K562 (cell line): ENCODE data around the gene TUBB2A. TPM values are rescaled to one million over a fixed set of nuclear protein-coding genes. Genes with fewer than 3 reads are reported as not detected.

Source experiments
- MBD2 ChIP-seq: sonication (generic); IDR thresholded peaks from 2 replicates; pipeline ENCODE4 v1.6.1; 2016; ENCODE audit warnings: low read depth, borderline replicate concordance
- MCM5 ChIP-seq: fragments of 450-650 bp; IDR thresholded peaks from 2 replicates; pipeline ENCODE4 v1.6.1; 2016; ENCODE audit warnings: low read depth
- RBM15 ChIP-seq: fragments of 200-400 bp; formaldehyde crosslinking; IDR thresholded peaks from 2 replicates; pipeline ENCODE4 v1.6.1; 2018; ENCODE audit warnings: mild to moderate bottlenecking, low read length, moderate library complexity; ENCODE audit not compliant: insufficient read depth
- SAFB ChIP-seq: fragments of 200-400 bp; formaldehyde crosslinking; IDR thresholded peaks from 2 replicates; pipeline ENCODE4 v1.6.1; 2017; ENCODE audit warnings: low read depth, low read length, borderline replicate concordance
- WHSC1 ChIP-seq: IDR thresholded peaks from one replicate; pipeline ENCODE4 v1.6.1; 2012; ENCODE audit warnings: low read length, control low read depth, inconsistent platforms
- ZNF140 ChIP-seq: fragments of 250-450 bp; sonication (Bioruptor Pico); IDR thresholded peaks from 2 replicates; pipeline ENCODE4 v1.8.0; 2021; ENCODE audit warnings: moderate library complexity, mild to moderate bottlenecking, inconsistent platforms
- ZNF668 ChIP-seq: fragments of 250-450 bp; sonication (Bioruptor Pico); IDR thresholded peaks from 2 replicates; pipeline ENCODE4 v1.8.0; 2022; ENCODE audit warnings: mild to moderate bottlenecking, inconsistent platforms
- ZNF830 ChIP-seq: fragments of 250-450 bp; sonication (Bioruptor Pico); IDR thresholded peaks from 2 replicates; pipeline ENCODE4 v1.5.0; 2021; ENCODE audit warnings: mild to moderate bottlenecking
- ZZZ3 ChIP-seq: fragments of 450-650 bp; IDR thresholded peaks from 2 replicates; pipeline ENCODE4 v1.6.1; 2016; ENCODE audit warnings: antibody characterized with exemption, mild to moderate bottlenecking, moderate library complexity
- polyA plus RNA-seq, 8 experiments: library from polyadenylated mRNA; depleted of rRNA in 4 of 8; stranded (reverse) in 5 of 8; unstranded in 3 of 8; fragments of >200 nt; fragmentation: Nextera tagmentation in 2 of 8; fragmentation: Illumina TruSeq in 1 of 8; extraction: Ambion mirVana in 2 of 8; extraction: Trizol in 1 of 8; gene quantifications; 2 replicates each; pipeline versions ENCODE4 v1.2.1 to v1.2.3, GENCODE V29; 2011 to 2014; ENCODE audit warnings: inconsistent platforms in 1 of 8, missing spikeins in 1 of 8
- total RNA-seq, 7 experiments: library from RNA; depleted of rRNA in 6 of 7; stranded (reverse); fragments of >200 nt in 6 of 7; fragmentation: Illumina TruSeq in 2 of 7; extraction: Trizol in 2 of 7; gene quantifications; 2 replicates each; pipeline versions ENCODE4 v1.2.1 to v1.2.3, GENCODE V29; 2011 to 2021; ENCODE audit warnings: low replicate concordance in 1 of 7
- TF ChIP-seq, protein P1 (sequence below): sonication (generic); formaldehyde crosslinking; IDR thresholded peaks from 2 replicates; pipeline ENCODE4 v1.8.0; 2023; ENCODE audit warnings: missing genetic modification reagents, mild to moderate bottlenecking, borderline replicate concordance
- TF ChIP-seq, protein P2 (sequence below): fragments of 450-650 bp; IDR thresholded peaks from 2 replicates; pipeline ENCODE4 v1.6.1; 2016; ENCODE audit warnings: mild to moderate bottlenecking
- TF ChIP-seq, protein P3 (sequence below): IDR thresholded peaks from 2 replicates; pipeline ENCODE4 v1.6.1; 2011; ENCODE audit warnings: borderline replicate concordance, low read depth, mild to moderate bottlenecking, moderate library complexity, low read length; ENCODE audit not compliant: insufficient read depth, poor library complexity, severe bottlenecking

Gene TUBB2A
- total and polyA plus RNA-seq, 9 of the 15 experiments (the other 6 are each of a cell fraction or from before 2014, with no cell fraction given) = 3.6 to 92.1 (median 45.6) TPM

DNA sequence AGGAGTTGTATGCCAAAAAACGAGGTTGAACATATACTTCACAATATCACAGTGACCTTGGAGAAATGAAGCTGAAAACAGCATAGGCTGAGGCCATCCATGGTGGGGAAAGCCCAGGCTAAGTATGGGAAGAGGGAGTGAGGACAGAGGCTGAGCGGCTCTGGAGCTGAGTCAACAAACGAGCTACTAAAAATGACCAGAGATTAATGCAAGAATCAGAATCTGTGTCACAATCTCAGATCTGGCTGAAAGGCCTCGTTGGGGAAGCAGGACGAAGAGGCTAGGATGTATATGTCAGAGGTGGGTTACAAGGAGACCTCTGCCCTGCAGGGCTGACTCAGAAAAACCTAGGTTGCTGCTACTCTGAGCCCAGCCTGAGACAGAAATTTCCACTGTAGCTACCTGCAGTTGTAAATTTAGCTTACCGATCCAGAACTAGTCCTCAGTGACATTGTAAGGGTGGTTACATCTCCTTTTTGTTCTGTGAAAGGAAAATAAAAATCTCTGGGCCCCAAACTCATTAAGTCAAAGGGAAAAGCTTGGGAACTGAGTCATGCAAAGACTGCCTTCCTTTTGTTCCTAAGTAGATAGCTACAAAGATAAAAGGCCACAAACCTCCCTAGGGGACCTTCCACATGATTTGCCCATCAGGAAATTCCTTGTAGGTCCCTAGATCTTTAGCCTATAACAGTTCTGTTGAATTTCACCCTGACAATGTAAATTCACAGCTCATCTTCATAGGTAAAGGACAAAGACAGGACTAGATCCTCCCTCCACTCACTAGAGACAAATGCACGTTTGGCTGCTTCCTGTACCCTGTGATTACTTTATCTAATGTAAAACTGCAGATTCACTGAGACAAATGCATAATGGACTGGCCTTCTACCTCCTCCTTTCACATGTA is 8.5 kb upstream of the TUBB2A start (continued):
- TF ChIP-seq, protein P1, sequence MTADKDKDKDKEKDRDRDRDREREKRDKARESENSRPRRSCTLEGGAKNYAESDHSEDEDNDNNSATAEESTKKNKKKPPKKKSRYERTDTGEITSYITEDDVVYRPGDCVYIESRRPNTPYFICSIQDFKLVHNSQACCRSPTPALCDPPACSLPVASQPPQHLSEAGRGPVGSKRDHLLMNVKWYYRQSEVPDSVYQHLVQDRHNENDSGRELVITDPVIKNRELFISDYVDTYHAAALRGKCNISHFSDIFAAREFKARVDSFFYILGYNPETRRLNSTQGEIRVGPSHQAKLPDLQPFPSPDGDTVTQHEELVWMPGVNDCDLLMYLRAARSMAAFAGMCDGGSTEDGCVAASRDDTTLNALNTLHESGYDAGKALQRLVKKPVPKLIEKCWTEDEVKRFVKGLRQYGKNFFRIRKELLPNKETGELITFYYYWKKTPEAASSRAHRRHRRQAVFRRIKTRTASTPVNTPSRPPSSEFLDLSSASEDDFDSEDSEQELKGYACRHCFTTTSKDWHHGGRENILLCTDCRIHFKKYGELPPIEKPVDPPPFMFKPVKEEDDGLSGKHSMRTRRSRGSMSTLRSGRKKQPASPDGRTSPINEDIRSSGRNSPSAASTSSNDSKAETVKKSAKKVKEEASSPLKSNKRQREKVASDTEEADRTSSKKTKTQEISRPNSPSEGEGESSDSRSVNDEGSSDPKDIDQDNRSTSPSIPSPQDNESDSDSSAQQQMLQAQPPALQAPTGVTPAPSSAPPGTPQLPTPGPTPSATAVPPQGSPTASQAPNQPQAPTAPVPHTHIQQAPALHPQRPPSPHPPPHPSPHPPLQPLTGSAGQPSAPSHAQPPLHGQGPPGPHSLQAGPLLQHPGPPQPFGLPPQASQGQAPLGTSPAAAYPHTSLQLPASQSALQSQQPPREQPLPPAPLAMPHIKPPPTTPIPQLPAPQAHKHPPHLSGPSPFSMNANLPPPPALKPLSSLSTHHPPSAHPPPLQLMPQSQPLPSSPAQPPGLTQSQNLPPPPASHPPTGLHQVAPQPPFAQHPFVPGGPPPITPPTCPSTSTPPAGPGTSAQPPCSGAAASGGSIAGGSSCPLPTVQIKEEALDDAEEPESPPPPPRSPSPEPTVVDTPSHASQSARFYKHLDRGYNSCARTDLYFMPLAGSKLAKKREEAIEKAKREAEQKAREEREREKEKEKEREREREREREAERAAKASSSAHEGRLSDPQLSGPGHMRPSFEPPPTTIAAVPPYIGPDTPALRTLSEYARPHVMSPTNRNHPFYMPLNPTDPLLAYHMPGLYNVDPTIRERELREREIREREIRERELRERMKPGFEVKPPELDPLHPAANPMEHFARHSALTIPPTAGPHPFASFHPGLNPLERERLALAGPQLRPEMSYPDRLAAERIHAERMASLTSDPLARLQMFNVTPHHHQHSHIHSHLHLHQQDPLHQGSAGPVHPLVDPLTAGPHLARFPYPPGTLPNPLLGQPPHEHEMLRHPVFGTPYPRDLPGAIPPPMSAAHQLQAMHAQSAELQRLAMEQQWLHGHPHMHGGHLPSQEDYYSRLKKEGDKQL = no peak
- TF ChIP-seq MBD2 (no peak), WHSC1 (no peak), ZNF668 (CRISPR knock-in tag) (no peak), ZNF830 (0 out of 2 replicates have a peak, but pooled peaks have one; percentile 55), RBM15 (no peak), ZZZ3 (no peak), MCM5 (no peak), SAFB (no peak), ZNF140 (CRISPR knock-in tag) (no peak)
- TF ChIP-seq, protein P2, sequence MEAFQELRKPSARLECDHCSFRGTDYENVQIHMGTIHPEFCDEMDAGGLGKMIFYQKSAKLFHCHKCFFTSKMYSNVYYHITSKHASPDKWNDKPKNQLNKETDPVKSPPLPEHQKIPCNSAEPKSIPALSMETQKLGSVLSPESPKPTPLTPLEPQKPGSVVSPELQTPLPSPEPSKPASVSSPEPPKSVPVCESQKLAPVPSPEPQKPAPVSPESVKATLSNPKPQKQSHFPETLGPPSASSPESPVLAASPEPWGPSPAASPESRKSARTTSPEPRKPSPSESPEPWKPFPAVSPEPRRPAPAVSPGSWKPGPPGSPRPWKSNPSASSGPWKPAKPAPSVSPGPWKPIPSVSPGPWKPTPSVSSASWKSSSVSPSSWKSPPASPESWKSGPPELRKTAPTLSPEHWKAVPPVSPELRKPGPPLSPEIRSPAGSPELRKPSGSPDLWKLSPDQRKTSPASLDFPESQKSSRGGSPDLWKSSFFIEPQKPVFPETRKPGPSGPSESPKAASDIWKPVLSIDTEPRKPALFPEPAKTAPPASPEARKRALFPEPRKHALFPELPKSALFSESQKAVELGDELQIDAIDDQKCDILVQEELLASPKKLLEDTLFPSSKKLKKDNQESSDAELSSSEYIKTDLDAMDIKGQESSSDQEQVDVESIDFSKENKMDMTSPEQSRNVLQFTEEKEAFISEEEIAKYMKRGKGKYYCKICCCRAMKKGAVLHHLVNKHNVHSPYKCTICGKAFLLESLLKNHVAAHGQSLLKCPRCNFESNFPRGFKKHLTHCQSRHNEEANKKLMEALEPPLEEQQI = no peak
- TF ChIP-seq, protein P3, sequence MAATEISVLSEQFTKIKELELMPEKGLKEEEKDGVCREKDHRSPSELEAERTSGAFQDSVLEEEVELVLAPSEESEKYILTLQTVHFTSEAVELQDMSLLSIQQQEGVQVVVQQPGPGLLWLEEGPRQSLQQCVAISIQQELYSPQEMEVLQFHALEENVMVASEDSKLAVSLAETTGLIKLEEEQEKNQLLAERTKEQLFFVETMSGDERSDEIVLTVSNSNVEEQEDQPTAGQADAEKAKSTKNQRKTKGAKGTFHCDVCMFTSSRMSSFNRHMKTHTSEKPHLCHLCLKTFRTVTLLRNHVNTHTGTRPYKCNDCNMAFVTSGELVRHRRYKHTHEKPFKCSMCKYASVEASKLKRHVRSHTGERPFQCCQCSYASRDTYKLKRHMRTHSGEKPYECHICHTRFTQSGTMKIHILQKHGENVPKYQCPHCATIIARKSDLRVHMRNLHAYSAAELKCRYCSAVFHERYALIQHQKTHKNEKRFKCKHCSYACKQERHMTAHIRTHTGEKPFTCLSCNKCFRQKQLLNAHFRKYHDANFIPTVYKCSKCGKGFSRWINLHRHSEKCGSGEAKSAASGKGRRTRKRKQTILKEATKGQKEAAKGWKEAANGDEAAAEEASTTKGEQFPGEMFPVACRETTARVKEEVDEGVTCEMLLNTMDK = no peak
